Cerebellar cortex (tissue), 1 donor: Measurements from ENCODE around the gene OR5F1.

ENCODE experiments used
- DNase-seq: peaks from one replicate; pipeline ENCODE4 v3.0.0-alpha.2; 2015; ENCODE audit warnings: low spot score

OR5F1 gene

DNA sequence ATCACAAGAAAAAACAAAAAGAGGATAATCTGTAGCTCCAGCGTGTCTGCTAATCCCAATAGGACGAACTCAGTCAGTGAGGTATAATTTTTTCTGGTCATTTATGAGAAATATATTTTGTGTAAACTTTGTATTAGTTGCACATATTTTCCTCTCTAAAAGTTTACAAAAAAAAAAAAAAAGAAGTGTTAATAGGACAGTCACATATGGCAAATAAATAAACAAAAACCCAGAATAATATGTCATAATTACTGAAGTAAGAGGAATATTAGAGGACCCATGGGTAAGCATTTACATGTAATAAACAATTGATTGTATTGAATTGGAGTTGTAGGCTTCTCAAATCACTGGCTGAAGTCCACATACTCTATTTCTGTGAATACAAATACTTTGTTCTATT, at the start of gene OR5F1:
OR5F1 (minus strand) TSS at position 101 of the 400 bp plus-strand sequence; CDS start at position 101, 0 bp downstream.
- no peak for DNase-seq

DNA sequence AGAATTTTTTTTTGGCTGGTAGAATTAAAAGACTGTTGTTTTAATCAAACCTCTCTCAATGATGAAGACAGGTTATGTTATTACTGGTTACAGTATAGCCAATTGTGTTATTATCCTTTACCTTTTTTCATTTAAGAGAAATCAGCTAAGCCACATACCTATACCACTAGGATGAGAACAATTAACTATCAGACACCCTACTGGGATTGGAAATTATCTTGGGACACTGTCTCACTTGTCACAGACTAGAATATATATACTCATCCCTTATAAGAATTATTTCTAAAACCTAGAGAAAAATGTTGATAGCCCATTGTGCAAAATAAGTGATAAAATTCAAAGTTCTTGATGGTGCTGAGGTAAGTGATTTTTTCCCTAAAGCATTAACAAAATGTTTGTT, 32.9 kb upstream of the OR5F1 start, which contains the start of gene OR5AS1:
OR5AS1 (plus strand) TSS at position 301 of the 400 bp plus-strand sequence. CDS start 2,765 bp downstream, outside the sequence.
- no peak for DNase-seq

DNA sequence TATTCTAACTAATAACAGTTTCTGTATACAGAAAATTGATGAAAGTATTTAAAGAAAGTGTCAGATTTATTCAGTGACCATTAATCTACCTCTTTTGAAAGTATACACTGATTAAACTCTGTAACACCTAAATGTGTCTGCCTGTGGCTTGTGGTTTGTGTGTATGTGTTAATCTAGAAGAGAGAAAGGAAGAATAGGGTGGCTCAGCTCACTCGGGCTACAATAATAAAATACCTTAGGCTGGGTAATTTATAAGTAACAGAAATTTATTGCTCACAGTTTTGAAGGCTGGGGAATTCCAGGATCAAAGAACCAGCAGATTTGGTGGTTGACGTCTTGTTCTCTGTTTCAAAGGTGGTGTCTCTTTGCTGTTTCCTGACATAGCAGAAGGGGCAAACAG, 19.4 kb upstream of the OR5F1 start:
- no peak for DNase-seq

DNA sequence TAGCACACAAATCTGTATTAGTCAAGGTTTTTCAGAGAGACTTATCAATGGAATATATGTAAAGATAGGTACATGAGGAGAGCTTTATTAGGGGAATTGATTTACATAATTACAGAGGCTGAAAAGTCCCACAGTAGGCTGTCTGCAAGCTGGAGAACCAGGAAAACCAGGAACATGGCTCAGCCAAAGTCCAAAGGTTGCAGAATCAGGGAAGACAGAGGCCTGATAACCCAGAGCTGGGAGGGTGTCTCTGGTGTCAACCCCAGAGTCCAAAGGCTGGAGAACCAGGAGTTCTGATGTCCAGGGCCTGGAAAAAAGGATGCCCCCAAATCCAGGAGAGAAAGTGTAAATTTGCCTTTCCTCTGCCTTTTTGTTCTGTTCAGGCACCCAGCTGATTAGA, 16.3 kb upstream of the OR5F1 start:
- no peak for DNase-seq

DNA sequence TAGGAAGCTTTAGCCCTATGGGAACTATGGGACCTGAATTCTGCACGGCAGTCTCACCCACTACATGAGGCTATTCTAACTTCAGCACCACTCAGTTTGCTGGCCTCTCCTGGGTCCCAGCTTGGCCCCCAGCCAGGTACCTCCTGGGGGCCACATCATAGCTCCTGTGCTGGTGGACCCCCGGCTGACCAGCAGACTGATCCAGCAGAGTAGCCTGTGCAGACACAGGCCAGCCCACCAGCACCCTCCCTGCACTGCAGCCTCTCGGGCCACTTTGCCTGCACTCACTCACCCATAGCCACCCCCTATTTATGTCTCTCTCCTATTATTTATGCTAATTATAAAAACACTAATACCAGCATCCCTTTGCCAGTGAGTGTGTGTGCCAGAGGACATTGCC, 23.5 kb downstream of the OR5F1 start:
- DNase-seq = no peak

DNA sequence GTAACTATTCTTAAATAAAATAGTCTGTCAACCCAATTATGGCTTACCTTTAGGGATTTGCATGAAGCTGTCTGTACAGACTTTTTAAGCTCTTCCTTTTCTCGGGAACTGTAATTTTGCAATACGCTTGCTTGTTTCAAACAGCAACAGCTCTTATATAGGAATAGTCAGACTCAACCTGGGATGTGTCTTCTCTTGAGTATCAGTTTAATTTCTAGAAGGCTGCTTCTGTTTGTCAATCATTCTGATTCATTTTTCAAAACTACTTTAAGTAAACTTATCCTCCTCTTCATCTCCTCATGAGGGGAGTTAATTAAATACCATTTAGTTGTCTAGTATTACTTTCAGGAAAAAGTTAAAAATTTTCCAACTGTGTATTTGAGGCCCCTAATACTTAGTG, 24.6 kb downstream of the OR5F1 start, which contains the start of gene OR10AG1:
OR10AG1 (minus strand) TSS at position 101 of the 400 bp plus-strand sequence; CDS start at position 63, 38 bp downstream.
- DNase-seq = no peak

DNA sequence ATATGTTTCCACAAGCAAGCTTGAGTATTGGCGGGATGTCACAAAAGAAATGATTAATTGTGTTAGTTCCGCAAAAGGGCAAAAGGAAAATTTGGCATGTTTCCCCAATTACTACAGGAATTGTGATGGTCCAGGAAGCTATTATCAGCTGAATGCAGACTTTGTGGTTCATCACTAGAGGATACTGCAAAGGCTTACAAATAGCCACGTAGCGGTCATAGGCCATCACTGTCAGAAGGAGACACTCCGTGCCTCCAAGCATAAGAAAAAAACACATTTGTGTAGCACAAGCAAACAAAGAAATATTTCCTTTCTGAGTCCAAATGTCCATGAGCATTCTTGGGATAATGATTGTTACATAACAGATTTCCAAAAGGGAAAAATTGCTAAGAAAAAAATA, 26.5 kb downstream of the OR5F1 start:
- DNase-seq = no peak

DNA sequence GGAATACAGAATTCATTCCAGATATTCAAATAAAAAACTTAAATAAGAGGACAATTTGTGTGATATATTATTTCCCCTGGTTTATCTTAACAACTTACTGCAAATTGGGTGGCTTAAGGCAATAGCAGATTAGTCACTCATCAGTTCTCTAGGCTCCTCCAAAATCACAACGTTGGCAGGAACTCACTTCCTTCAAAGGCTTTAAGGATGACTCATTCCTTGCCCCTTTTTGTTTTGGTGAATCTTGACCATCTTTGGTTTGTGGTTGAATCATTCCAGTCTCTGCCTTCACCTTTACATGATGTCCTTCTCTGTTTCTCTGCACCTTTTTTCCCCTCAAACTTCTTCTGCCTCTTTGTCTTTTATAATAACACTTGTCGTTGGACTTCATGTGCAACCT, 28.0 kb downstream of the OR5F1 start:
- no peak for DNase-seq

DNA sequence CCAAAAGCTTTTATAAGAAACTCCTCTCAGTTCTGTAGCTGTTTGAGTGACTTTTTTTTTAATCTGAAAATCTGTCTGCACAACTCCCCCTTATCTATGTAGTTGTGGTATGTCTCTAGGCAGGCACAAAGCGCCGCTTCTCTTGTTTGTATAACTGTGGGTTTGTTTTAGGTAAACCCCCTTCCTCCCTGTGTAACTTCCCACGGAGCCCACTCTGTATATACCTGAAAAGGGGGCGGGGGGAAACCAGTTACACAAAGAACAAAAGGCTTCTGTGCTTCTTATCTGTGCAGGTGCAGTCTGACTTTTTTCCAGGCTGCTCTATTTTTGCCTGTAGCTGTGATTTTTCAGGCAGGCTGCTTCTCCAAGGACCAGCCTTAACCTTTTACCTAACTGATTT, 37.9 kb downstream of the OR5F1 start:
- no peak for DNase-seq

DNA sequence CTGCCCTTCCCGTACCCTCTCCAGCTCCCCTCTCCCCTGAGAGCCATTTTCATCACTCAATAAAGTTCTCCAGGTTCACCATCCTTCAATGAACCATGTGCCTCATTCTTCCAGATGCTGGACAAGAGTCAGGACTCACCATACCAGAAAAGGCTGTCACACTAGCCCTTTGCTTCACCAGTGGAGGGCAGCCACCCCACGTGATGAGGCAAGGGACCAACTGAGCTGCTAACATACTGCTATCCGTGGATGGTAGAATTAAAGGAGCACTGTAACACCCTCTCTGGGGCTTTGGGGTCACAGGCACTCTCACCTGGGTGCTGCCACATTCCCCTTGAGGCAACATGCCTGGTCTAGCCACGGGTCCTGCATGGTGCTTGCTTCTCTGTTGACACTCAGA, 45.1 kb downstream of the OR5F1 start:
- no peak for DNase-seq
